Middle frontal gyrus (tissue), 1 donor: ENCODE data around the gene PDGFD.

ENCODE experiments used
- DNase-seq: peaks from one replicate; pipeline ENCODE4 v3.0.0-alpha.2; 2015; ENCODE audit warnings: low spot score; ENCODE audit errors: extremely low spot score

Gene PDGFD

DNA sequence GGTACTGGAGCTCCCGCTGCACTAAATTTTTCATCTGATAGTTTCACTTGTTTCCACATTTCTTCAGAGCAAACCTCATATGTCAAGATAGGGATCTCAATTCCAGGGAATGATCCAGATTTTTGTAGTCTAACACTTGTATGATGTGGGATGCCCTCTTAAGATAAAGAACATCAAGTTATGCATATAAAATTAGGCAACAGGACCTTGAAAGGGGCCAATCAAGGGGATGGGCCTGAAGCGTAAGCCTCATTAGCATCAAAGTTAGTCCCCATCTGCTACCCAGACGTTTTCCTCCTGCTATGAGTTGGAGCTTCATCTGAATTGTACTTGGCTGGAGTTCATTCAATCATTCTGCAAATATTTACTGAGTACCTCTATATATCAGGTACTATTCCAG lies 17.5 kb downstream of the PDGFD start:
- DNase-seq = no peak

GRCh38 chr11:104145062-104145461 lies 18.9 kb downstream of the PDGFD start:
- DNase-seq = no peak

DNA sequence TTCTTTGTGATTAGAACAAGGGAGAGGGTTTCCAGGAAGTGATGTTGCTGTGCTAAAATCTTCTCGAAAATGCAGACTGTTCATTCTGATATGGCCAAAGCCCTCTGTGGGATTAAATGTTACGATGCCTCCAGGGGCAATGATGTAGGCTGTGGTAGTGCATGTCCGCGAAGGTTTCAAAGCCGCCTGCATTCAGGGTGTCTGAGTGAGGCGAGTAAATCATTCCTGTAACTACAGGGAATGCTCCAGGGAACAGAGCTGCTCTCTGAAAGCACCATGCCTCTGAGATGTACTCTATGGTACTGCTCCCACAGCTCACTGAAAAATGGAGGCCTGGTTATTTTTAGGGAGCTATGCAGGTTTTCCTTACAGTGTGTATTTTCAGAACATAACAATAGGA lies 21.2 kb downstream of the PDGFD start:
- no peak for DNase-seq

- DNase-seq = no peak
Measured at GRCh38 chr11:104136861-104137260, 27.1 kb downstream of the PDGFD start.

- no peak for DNase-seq
Measured at GRCh38 chr11:104134745-104135144, 29.2 kb downstream of the PDGFD start.

DNA sequence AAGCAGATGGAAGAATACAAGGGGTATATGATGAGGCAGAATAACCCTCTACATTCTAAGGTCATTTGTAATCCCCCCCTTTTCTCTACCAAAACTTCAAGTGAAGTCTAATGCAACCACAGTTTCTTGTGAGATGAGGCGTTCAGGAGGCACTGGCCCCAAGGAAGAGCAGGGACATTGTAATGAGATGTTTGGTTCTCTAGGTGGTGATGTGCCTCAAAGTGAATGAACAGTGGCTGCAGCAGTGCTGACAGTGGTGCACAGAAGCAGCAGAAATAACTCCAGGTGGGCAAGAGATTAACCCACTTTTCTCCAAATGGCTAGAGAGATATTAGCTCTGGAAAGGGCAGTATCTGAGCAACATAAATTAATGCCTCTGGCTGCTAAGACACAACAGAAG lies 33.8 kb downstream of the PDGFD start:
- DNase-seq = no peak

- no peak for DNase-seq
Measured at GRCh38 chr11:104129145-104129544, 34.8 kb downstream of the PDGFD start.

DNA sequence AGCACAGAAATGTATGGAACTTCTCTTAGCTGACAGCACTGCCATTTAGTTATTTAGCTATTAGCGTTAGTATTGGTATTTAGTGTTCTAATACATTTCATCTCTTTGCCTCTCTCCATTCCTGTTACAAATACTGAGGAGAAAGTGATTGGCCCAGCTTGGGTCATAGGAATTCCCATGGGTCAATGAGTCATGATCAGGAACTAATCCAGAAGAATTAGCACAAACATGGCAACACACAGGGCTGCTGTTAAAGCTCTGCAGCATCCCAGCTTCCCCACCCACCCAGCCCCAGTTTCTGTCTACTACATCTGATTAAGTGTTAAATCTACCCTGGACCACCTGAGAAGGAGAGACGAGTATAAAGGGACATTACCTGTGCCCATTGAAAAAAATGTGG lies 36.1 kb downstream of the PDGFD start:
- DNase-seq = no peak

DNA sequence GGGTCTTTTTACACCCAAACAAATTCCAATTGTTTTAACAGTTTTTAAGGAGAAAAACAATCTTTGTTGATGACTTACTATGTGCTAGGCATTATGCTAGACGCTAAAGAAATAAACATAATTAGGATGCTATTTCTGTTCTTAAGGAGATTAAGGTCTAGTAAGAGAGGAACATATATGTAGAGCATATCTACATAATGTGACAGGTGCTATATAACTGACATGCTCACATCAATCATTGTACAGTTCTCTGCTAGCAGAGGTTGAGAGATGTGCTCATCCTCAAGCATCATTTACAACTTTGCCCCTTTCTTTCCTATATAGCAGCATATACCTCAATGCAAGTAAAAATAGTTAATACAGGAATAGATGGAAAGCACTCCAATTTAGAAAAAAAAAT lies 37.5 kb downstream of the PDGFD start:
- no peak for DNase-seq

GRCh38 chr11:104124979-104125378 lies 39.0 kb downstream of the PDGFD start:
- no peak for DNase-seq

DNA sequence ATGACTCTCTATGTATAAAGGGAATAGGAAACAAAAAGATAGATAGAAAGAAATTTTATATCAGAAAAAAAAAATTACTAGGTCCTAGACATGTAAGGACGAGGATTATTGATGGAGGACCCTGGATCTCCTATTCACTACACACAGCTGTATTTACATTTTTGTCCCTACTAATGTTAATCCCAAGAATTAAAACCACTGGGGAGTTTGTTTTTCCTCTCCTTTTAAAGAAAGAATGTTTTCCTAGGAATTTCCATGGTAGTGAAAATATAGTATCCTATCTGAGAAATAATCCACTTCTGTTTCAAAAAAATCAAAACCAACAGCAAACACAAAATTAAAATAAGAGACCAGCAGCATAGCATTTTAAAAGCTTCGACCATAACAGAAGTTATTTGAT lies 41.1 kb downstream of the PDGFD start:
- DNase-seq = no peak

DNA sequence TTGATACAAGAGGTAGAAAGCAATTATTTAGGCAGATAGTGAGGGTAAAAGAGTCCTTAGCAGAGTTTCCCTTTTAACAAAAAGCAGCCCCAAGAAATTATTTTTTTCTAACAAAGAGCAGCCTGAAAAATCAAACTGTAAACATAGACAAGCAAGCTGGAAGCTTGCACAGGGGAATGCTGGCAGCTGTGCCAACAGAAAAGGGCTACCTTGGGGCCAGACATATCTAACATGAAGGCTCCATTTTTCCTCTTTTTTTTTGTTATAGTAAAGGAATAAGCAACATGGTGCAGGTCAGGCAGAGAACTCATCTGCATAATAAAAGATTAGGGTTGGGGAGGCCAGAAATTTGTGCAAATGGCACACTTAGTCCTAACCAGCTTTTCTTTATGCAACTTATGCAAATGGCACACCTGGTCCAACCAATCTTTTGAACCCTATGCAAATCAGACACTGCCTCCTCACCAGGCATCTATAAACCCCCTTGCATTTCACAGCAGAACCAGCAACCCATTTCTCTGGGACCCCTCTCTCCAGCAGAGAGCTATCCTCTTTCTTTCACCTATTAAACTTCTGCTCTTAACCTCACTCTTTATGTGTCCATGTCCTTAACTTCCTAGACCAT lies 41.8 kb downstream of the PDGFD start:
- DNase-seq = no peak

DNA sequence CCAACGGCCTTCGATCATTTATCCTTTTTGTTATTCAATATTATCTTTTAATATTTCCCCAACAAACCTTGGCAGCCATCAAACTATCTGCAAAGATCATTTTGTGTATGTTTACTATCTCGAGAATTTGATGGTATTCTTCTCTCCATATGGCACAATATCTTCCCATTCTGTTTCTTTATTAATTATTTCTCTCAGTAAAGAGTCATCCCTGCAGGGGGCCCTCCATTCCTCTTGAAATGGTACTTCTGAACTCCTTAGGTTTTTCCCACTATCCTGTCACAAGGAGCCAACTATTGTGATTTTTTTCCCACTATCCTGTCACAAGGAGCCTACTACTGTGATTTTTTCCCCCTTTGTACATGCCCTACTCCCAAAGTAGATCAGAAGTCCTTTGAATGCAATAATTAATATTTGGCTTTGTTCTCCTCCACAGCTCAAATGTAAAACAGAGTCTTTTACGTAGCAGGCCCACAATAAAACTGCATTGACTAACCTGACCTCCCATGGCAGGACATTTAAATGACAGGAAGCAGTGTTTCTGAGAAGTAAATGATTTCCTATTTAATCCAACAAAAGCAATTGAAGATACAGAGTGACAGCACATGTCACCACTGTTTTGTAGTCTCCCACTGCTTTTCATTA lies 43.3 kb downstream of the PDGFD start:
- DNase-seq = no peak

DNA sequence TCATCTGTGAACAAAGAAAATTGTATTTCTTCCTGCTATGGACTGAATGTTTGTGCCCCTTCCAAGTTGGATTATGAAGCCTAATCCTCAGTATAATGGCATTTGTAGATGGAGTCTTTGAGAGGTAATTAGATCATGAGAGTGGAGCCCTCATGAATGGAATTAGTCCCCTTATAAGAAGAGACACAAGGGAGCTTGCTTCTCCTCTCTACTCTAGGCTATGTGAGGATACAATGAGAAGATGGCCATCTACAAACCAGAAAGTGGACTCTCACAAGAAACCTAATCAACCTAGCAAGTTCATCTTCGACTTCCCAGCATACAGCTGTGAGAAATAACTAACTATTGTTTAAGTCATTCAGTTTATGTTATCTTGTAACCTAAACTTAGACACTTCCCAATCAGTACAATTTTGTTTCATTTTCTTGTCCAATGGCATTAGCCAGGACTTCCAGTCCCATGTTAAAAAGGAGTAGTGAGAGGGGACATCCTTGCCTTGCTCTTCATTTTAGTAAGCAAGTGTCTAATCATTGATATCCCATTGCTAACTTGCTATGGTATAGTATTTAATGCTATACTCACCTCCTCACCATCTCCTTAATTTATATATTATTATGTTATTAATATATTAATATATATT lies 45.7 kb downstream of the PDGFD start:
- DNase-seq = no peak

GRCh38 chr11:104113541-104113940 lies 50.4 kb downstream of the PDGFD start:
- DNase-seq = no peak

DNA sequence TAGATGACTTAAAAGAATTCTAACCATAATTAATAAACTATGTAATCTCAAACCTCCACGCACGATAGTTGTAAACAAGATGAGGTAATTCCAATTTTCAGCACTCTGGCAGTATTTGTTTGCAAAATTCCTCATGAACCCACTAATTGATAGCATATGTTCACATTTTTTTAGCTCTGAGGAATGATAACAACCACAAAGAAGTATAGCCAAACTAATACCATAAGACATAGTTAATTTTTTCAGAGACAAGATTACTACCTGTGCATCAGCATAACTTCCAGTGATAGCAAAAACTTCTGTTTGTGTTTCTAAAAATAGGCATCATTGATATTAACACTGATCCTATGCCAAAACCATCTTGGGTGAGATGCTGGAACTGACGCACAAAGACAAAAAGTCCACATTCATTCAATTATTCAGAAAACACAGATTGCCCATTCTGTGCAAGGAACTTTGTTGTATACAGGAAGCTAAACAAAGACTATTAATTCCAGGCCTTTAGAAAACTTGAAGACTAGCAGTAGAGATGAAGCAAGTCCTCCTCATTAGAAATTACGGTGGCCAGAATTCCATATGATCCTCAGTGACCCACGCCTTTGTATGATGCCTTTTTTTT lies 57.7 kb downstream of the PDGFD start:
- DNase-seq = no peak

- no peak for DNase-seq
Measured at GRCh38 chr11:104105155-104105554, 58.8 kb downstream of the PDGFD start.

GRCh38 chr11:104104664-104105063 lies 59.3 kb downstream of the PDGFD start:
- DNase-seq = no peak

GRCh38 chr11:104104201-104104600 lies 59.7 kb downstream of the PDGFD start:
- no peak for DNase-seq

DNA sequence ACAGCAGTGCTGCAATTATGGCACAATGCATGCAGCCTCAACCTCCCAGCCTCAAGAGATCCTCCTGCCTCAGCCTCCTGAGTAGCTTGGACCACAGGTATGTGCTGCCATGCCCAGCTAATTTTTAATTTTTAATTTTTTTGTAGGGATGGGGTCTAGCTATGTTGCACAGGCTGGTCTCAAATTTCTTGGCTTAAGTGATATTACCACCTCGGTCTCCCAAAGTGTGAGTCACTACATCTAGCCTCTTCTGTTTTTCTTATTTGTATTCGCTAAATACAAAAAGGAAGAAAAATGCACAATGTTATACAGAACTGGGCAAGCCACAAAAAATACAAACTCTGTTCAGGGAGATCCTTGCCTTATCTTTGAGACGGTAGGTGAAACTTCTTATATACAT lies 65.4 kb downstream of the PDGFD start:
- DNase-seq = no peak

DNA sequence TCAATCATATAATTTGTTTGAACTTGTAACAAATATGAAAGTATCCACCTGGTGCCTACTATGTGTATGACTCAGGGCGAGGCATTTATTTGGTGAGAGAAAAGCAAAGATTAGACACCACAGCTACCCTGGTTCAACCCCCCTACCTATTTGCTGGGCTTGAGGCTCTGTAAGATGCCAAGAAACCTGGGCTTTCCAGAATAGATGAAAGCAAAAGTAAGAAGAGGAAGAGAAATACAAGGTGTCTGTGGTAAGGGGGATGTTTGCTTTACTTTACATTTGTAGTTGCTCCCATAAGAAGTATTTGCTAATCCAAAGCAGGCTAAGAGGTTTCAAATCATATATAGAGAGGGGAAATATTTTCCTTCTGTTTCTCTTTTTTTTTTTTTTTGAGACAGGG lies 65.8 kb downstream of the PDGFD start:
- no peak for DNase-seq

DNA sequence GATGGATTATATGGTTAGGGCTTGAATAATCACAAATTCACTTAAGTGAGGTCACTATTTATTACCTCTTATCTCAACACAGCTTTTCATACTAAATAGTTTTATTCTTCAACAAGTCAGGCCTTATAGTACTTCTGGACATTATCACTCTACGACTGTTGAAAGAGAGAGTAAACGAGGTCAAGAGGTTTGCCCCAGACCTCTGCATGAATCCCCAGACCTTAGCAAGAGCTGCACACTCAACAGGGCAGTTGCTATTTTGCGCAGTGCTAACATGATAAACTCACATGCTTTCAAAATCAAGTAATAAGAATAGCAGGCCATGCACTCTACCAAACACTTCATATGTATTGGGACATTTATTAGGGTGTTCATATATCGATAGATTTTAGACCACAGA lies 67.0 kb downstream of the PDGFD start:
- no peak for DNase-seq

GRCh38 chr11:104095791-104096190 lies 68.2 kb downstream of the PDGFD start:
- DNase-seq = no peak
